ENCODE measurements around the gene DCAF4L1.

- TF ChIP-seq CTCF (IDR thresholded peaks at IDR 0.05) (no peak), POLR2A (IDR thresholded peaks at IDR 0.05) (no peak)
Measured at GRCh38 chr4:41981456-41981855, at the start of gene DCAF4L1.
